HFFc6 (cell line): ENCODE results near the gene AJUBA. TPM values are rescaled to one million over a fixed set of nuclear protein-coding genes. Genes with fewer than 3 reads are reported as not detected.

Source experiments
- DNase-seq: peaks from one replicate; pipeline ENCODE4 v3.0.0-alpha.2; 2018
- H3K27ac Mint-ChIP-seq: 2 replicates; pipeline ENCODE4 v1.8.0; 2020; ENCODE audit warnings: mild to moderate bottlenecking, mixed read lengths
- H3K27me3 Mint-ChIP-seq: 2 replicates; pipeline ENCODE4 v1.8.0; 2021; ENCODE audit warnings: mild to moderate bottlenecking, moderate library complexity, mixed read lengths; ENCODE audit not compliant: insufficient read depth
- H3K36me3 Mint-ChIP-seq: 2 replicates; pipeline ENCODE4 v1.8.0; 2021; ENCODE audit warnings: low read depth, mixed read lengths
- H3K4me1 Mint-ChIP-seq: 2 replicates; pipeline ENCODE4 v1.8.0; 2020; ENCODE audit warnings: low read depth, mixed read lengths
- H3K4me3 Mint-ChIP-seq: 2 replicates; pipeline ENCODE4 v1.8.0; 2020; ENCODE audit warnings: mild to moderate bottlenecking, moderate library complexity, mixed read lengths
- H3K9me3 Mint-ChIP-seq: 2 replicates; pipeline ENCODE4 v1.8.0; 2020; ENCODE audit warnings: mild to moderate bottlenecking, mixed read lengths
- total RNA-seq, 6 experiments: library from RNA; stranded (reverse); fragmentation: NEBNext Ultra II Directional; extraction: Animal tissue kit (Norgen Biotek cat#: 25700); gene quantifications; 2 replicates in 1 of 6; 3 replicates in 5 of 6; pipeline ENCODE4 v1.2.3, GENCODE V29; 2021
- TF ChIP-seq, protein P1 (sequence below): fragments of 200-600 bp; sonication (generic); IDR thresholded peaks from 2 replicates; pipeline ENCODE4 v1.5.0; 2021; ENCODE audit warnings: antibody characterized with exemption, mild to moderate bottlenecking

Gene AJUBA
- total RNA-seq, 6 experiments from 2014 or later: 66.0 to 79.7 (median 74.9) TPM

DNA sequence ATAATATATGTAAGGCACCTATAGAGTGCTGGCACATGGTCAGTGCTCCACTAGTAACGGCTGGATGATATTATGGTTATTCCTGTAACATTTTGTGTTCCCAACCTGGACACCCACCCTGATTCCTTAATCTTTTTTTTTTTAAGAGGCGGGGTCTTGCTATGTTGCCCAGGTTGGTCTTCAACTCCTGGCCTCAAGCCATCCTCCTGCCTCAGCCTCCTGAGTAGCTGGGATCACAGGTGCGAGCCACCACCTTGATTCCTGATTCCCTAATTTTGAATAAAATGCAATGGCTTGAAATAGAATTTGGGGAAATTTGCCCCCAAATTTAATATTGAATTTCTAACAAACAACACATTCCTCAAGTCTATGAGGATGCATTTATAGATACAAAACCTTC is 20.2 kb upstream of the AJUBA start:
- H3K9me3 Mint-ChIP-seq: no peaks in the 10 kb centered on the region
- H3K36me3 Mint-ChIP-seq: no peaks in the 10 kb centered on the region
- no peak overlapping the region for H3K4me3 Mint-ChIP-seq
- TF ChIP-seq, protein P1, sequence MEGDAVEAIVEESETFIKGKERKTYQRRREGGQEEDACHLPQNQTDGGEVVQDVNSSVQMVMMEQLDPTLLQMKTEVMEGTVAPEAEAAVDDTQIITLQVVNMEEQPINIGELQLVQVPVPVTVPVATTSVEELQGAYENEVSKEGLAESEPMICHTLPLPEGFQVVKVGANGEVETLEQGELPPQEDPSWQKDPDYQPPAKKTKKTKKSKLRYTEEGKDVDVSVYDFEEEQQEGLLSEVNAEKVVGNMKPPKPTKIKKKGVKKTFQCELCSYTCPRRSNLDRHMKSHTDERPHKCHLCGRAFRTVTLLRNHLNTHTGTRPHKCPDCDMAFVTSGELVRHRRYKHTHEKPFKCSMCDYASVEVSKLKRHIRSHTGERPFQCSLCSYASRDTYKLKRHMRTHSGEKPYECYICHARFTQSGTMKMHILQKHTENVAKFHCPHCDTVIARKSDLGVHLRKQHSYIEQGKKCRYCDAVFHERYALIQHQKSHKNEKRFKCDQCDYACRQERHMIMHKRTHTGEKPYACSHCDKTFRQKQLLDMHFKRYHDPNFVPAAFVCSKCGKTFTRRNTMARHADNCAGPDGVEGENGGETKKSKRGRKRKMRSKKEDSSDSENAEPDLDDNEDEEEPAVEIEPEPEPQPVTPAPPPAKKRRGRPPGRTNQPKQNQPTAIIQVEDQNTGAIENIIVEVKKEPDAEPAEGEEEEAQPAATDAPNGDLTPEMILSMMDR: no peak
- peaks cover 3% of the 10 kb centered on the region for H3K27me3 Mint-ChIP-seq
- H3K4me1 Mint-ChIP-seq: peaks cover 27% of the 10 kb centered on the region
- H3K27ac Mint-ChIP-seq: no peak overlapping the region
- DNase-seq: no peak

DNA sequence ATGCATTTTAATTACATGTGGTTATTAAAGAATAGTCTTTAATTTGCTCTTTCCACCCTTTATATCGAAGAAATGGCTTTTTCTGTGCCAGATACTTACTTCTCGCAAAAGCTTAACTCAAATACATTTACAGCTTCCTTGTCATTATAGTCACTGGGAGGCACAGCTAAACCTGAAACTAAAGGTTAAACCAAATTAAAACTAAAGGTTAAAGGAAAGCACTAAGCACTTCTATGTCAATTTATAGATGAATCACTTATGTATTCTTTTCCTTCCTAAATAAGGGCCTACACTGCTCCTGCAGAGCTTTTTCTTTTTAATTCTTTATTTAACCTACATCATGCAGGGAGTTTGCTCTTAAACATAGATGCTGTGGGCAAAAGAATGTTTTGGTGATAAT is 18.5 kb upstream of the AJUBA start:
- Mint-ChIP-seq H3K27ac (no peak overlapping the region), H3K36me3 (no peaks in the 10 kb centered on the region), H3K9me3 (no peaks in the 10 kb centered on the region), H3K4me3 (no peak overlapping the region), H3K4me1 (peaks cover 13% of the 10 kb centered on the region), H3K27me3 (no peaks in the 10 kb centered on the region; the same call in 1 of the 2 replicates)
- no peak for DNase-seq
- TF ChIP-seq, protein P1: no peak

DNA sequence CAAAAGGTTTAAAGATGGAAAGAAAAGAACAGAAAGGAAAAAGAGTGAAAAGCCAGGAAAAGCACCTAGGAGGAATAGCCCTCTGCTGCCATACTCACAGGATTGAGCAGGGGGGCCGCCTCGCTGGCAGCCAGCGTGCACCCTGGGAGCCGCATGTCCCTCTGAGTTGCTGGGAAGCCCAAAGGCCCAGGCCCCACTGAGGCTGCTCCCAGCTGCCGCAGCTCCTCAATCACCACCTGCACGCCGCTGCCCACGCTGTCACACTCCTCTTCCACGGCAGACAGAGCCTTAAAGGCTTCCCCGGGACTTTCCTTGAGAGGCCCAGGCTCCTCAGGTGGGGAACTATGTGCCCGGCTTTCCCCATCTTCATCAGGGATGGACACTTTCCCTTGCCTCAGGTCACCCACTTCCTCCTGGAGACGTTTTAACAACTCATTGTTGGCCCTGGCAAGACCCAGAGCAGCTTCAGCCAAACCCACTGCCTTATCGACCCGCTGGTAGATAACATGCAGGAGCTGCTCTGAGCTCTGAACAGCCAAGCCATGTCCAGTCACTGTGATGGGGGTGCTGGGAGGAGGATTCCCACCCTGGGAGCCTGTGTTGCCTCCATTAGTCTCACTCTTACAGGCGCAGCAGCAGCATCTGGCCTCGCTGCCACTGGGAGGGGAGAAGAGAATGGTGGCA is 16.1 kb upstream of the AJUBA start:
- no peaks in the 10 kb centered on the region for H3K36me3 Mint-ChIP-seq
- TF ChIP-seq, protein P1: no peak
- H3K4me3 Mint-ChIP-seq: no peak overlapping the region
- H3K27me3 Mint-ChIP-seq: no peaks in the 10 kb centered on the region; the same call in 1 of the 2 replicates
- peaks cover 21% of the 10 kb centered on the region for H3K4me1 Mint-ChIP-seq
- no peak overlapping the region for H3K27ac Mint-ChIP-seq
- DNase-seq: no peak
- H3K9me3 Mint-ChIP-seq: no peaks in the 10 kb centered on the region

DNA sequence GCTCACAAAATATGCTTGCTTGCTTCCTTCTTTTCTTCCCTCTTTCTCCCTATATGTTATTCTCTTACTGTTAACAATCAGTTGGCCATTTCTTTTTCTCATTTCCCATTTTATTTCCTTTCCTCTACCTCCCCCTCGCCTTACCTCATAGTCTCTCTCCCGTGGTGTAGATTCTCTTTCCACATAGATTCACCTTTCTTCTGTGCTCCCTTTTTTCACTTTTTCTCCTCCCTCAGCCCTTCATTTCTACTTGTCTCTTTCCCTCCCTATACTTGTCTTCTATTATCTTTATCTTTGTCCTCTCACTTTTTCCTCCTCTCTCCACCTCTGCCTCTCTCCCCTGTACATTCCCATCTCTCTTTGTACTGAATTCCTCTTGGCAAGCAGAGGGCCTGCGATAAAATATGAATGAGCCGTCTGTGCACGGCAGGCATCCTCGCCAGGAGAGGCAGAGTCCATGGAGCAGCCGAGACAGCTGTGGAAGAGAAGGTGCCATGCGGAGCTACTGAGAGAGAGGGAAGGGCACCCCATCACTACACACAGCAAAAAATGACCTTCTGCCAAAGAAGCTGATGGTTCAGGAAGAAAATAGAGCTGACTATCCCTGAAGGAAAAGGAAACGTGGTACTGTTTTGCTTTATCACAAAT is 15.4 kb upstream of the AJUBA start:
- Mint-ChIP-seq H3K27ac (no peak overlapping the region), H3K9me3 (no peaks in the 10 kb centered on the region), H3K4me1 (peaks cover 26% of the 10 kb centered on the region), H3K36me3 (no peaks in the 10 kb centered on the region), H3K4me3 (no peak overlapping the region), H3K27me3 (no peaks in the 10 kb centered on the region; the same call in 1 of the 2 replicates)
- DNase-seq: no peak
- TF ChIP-seq, protein P1: no peak

DNA sequence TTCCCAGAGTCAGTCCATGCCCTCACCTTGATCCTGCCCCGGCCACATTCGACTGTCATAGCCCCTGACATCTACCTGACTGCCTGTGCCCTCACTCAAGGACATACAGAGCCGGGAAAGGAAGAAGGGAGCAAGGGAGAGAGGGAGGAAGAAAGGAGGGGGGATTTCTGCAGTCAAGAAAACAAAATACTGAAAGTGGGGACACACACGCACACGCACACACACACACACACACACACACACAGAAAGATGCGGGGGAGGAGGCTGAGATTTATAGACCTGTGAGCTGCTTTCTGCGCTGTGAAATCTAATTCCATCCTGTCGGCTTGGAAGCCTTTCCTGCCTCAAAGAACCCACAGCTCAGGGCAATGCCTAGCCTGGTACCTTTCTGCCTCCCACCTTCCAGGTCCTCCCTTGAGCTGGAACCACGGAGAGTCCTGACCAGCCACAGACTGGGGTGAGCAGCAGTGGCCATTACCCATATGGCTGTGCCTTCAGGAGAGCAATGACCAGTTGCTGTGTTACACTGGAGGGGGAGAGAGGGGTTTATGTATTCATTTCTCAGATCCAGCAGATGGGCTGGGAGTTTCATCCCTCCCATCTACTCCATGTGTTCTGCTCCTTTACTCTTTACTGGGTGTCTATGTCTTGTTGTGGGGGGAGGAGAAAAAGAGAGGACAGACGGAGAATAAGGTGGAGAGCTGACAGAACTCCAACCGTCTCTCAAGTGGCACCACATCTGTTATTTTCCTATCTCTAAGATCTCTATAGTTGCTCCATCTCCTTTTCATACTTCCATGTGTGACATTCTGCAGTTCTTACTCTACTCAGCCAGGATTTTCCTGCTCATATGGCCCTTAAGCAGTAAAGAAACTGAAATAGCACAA is 14.7 kb upstream of the AJUBA start:
- peaks cover 26% of the 10 kb centered on the region for H3K4me1 Mint-ChIP-seq
- H3K27me3 Mint-ChIP-seq: no peaks in the 10 kb centered on the region; the same call in 1 of the 2 replicates
- no peak for DNase-seq
- no peak overlapping the region for H3K27ac Mint-ChIP-seq
- no peaks in the 10 kb centered on the region for H3K36me3 Mint-ChIP-seq
- no peaks in the 10 kb centered on the region for H3K9me3 Mint-ChIP-seq
- TF ChIP-seq, protein P1: no peak
- no peak overlapping the region for H3K4me3 Mint-ChIP-seq
